Tibial artery (tissue), 4 donors: ENCODE results near the gene NKX1-1.

Source experiments
- DNase-seq, 2 donors: peaks; one replicate each; pipeline ENCODE4 v3.0.0-alpha.2; 2019
- H3K27ac ChIP-seq, 2 donors: fragments of 200-600 bp; sonication (generic) in 1 of 2; 1 replicate in 1 of 2; 2 replicates in 1 of 2; pipeline ENCODE4 v1.5.1; 2018 to 2019; ENCODE audit warnings: mild to moderate bottlenecking in 1 of 2
- H3K27me3 ChIP-seq, 2 donors: fragments of 200-600 bp; sonication (generic) in 1 of 2; one replicate each; pipeline versions ENCODE4 v1.5.1 to v1.6.0; 2016 to 2019
- H3K36me3 ChIP-seq, 3 donors: fragments of 200-600 bp; sonication (generic) in 2 of 3; one replicate each; pipeline ENCODE4 v1.5.1; 2016 to 2019; ENCODE audit warnings: mild to moderate bottlenecking in 2 of 3
- H3K4me1 ChIP-seq, 4 donors: fragments of 200-600 bp; sonication (generic) in 2 of 4; 1 replicate in 3 of 4; 2 replicates in 1 of 4; pipeline ENCODE4 v1.5.1; 2016 to 2019
- H3K4me3 ChIP-seq, 2 donors: fragments of 200-600 bp; sonication (generic) in 1 of 2; 1 replicate in 1 of 2; 2 replicates in 1 of 2; pipeline ENCODE4 v1.5.1; 2018 to 2019; ENCODE audit warnings: mild to moderate bottlenecking in 2 of 2
- H3K9me3 ChIP-seq, 3 donors: fragments of 200-600 bp; sonication (generic) in 1 of 3; one replicate each; pipeline ENCODE4 v1.5.1; 2016 to 2019
- intact Hi-C: fragments of 100-400 bp; cut with DNase I; formaldehyde crosslinking; loops from one replicate; pipeline ENCODE4 v1.15.0; 2023; ENCODE audit warnings: low total_unique reads
- TF ChIP-seq, protein P1 (sequence below), 2 experiments: fragments of 200-600 bp in 1 of 2; fragments of 450-650 bp in 1 of 2; IDR thresholded peaks; one replicate each; pipeline ENCODE4 v1.5.1; 2017 to 2019; ENCODE audit warnings: antibody characterized with exemption in 2 of 2, mild to moderate bottlenecking in 1 of 2, moderate library complexity in 1 of 2

NKX1-1 gene

GRCh38 chr4:1401409-1402020 is 4.7 kb downstream of the NKX1-1 start:
- no peaks in the 10 kb centered on the region for H3K36me3 ChIP-seq
- H3K4me3 ChIP-seq = no peak overlapping the region
- H3K4me1 ChIP-seq = peaks cover 0 to 49% (median 38%) of the 10 kb centered on the region in 4 donors
- H3K9me3 ChIP-seq = peaks cover 0 to 5% (median 0%) of the 10 kb centered on the region in 3 donors
- intact Hi-C loops = no loop called here
- peak in 1 of 2 donors; percentile 58 for DNase-seq
- no peak overlapping the region for H3K27ac ChIP-seq
- TF ChIP-seq, protein P1, sequence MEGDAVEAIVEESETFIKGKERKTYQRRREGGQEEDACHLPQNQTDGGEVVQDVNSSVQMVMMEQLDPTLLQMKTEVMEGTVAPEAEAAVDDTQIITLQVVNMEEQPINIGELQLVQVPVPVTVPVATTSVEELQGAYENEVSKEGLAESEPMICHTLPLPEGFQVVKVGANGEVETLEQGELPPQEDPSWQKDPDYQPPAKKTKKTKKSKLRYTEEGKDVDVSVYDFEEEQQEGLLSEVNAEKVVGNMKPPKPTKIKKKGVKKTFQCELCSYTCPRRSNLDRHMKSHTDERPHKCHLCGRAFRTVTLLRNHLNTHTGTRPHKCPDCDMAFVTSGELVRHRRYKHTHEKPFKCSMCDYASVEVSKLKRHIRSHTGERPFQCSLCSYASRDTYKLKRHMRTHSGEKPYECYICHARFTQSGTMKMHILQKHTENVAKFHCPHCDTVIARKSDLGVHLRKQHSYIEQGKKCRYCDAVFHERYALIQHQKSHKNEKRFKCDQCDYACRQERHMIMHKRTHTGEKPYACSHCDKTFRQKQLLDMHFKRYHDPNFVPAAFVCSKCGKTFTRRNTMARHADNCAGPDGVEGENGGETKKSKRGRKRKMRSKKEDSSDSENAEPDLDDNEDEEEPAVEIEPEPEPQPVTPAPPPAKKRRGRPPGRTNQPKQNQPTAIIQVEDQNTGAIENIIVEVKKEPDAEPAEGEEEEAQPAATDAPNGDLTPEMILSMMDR (IDR thresholded peaks at IDR 0.05) = no peak
- H3K27me3 ChIP-seq = peaks cover 0 to 78% of the 10 kb centered on the region in 2 donors

- peak in 1 of 2 donors; percentile 47 for DNase-seq
- peaks cover 0 to 43% (median 32%) of the 10 kb centered on the region in 4 donors for H3K4me1 ChIP-seq
- H3K4me3 ChIP-seq = no peak overlapping the region
- H3K27me3 ChIP-seq = peaks cover 0 to 72% of the 10 kb centered on the region in 2 donors
- H3K36me3 ChIP-seq = no peaks in the 10 kb centered on the region
- H3K27ac ChIP-seq = no peak overlapping the region
- TF ChIP-seq, protein P1 (IDR thresholded peaks at IDR 0.05) = no peak
- H3K9me3 ChIP-seq = peaks cover 0 to 5% (median 0%) of the 10 kb centered on the region in 3 donors
- intact Hi-C loops = no loop called here
Observed at GRCh38 chr4:1400831-1401408, 5.3 kb downstream of the NKX1-1 start.

GRCh38 chr4:1400191-1400805 is 5.9 kb downstream of the NKX1-1 start:
- DNase-seq = no peak
- TF ChIP-seq, protein P1 (IDR thresholded peaks at IDR 0.05) = no peak
- Histone ChIP-seq H3K4me1 (peaks cover 0 to 37% (median 26%) of the 10 kb centered on the region in 4 donors), H3K27ac (no peak overlapping the region), H3K27me3 (peaks cover 0 to 66% of the 10 kb centered on the region in 2 donors), H3K4me3 (no peak overlapping the region), H3K9me3 (peaks cover 0 to 5% (median 0%) of the 10 kb centered on the region in 3 donors), H3K36me3 (peaks cover 0 to 6% (median 5%) of the 10 kb centered on the region in 3 donors)
- intact Hi-C loops = no loop called here

- Histone ChIP-seq H3K27me3 (peaks cover 0 to 60% of the 10 kb centered on the region in 2 donors), H3K27ac (no peak overlapping the region), H3K9me3 (peaks cover 0 to 5% (median 0%) of the 10 kb centered on the region in 3 donors), H3K4me3 (no peak overlapping the region), H3K36me3 (peaks cover 5 to 12% (median 5%) of the 10 kb centered on the region in 3 donors), H3K4me1 (peaks cover 0 to 30% (median 20%) of the 10 kb centered on the region in 4 donors)
- peak in 1 of 2 donors; percentile 8 for DNase-seq
- intact Hi-C loops = no loop called here
- TF ChIP-seq, protein P1 (IDR thresholded peaks at IDR 0.05) = no peak
Observed at GRCh38 chr4:1399508-1400190, 6.6 kb downstream of the NKX1-1 start.

DNA sequence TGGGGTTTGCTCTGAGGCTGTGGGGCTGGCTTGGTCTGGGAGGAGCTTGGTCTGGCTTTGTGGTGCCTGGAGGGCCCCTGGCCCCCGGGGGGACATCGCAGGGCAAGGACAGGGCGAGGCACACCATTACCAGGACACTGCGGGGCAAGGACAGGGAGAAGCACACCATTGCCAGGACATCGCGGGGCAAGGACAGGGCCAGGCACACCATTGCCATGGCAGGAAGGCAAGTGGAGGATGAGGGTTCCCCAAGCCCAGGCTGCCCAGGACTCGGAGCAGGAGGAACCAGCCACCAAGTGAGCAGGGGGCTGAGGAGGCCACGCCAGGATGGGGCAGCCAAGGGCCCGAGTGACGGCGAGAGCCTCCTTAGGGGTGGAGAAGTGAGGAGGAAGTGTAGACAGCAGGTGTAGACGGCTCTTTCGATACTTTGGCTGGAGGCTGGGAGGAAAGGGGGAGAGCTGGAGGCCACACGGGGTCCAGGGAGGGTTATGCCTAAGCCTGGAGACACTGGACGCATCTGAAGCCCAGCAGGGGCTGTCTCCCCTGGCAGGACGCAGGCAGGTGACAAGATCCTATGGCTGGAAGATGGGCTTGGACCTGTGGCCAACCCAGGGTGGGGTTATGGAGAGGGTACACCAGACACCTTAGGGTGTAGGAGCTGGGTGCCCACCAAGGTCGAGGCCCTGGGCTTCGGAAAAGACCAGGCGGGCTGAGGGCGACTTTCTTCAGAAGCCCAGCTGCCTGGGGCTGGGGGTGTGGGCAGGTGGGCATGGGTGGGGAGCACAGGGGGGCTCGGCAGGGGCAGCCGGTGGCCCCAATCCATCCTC is 7.3 kb downstream of the NKX1-1 start:
- Histone ChIP-seq H3K9me3 (peaks cover 0 to 6% (median 0%) of the 10 kb centered on the region in 3 donors), H3K36me3 (peaks cover 9 to 20% (median 12%) of the 10 kb centered on the region in 3 donors), H3K4me1 (peaks cover 0 to 23% (median 14%) of the 10 kb centered on the region in 4 donors), H3K27ac (no peak overlapping the region), H3K27me3 (peaks cover 0 to 52% of the 10 kb centered on the region in 2 donors), H3K4me3 (no peak overlapping the region)
- TF ChIP-seq, protein P1 (IDR thresholded peaks at IDR 0.05) = no peak
- intact Hi-C loops = no loop called here
- peak; percentile 12 to 48 for DNase-seq
